Mesendoderm (in vitro differentiated cells): Measurements from ENCODE around the gene ABCC1. TPM values are rescaled to one million over a fixed set of nuclear protein-coding genes. Genes with fewer than 3 reads are reported as not detected.
A peak's percentile ranks its signal among the peaks of the same experiment; 100 is the strongest.

ENCODE experiments used
- DNase-seq: peaks from one replicate; pipeline ENCODE4 v3.0.0; 2013
- H2AK5ac ChIP-seq: 2 replicates; pipeline ENCODE4 v1.6.1; 2013; ENCODE audit warnings: low read length, inconsistent platforms
- H2BK120ac ChIP-seq: 2 replicates; pipeline ENCODE4 v1.6.1; 2013; ENCODE audit warnings: low read depth, mild to moderate bottlenecking, low read length, moderate library complexity, mixed read lengths
- H2BK15ac ChIP-seq: replicated peaks from 2 replicates; pipeline ENCODE4 v1.6.1; 2013; ENCODE audit warnings: low read depth, mild to moderate bottlenecking, moderate library complexity
- H2BK5ac ChIP-seq: 2 replicates; pipeline ENCODE4 v1.6.1; 2013; ENCODE audit warnings: low read length, inconsistent platforms
- H3K18ac ChIP-seq: 2 replicates; pipeline ENCODE4 v1.6.1; 2013; ENCODE audit warnings: mild to moderate bottlenecking, low read length, mixed read lengths
- H3K23ac ChIP-seq: one replicate; pipeline ENCODE4 v1.6.1; 2013; ENCODE audit warnings: low read length
- H3K27ac ChIP-seq: 2 replicates; pipeline ENCODE4 v1.5.1; 2013; ENCODE audit warnings: low read depth, mild to moderate bottlenecking, inconsistent platforms, low read length, moderate library complexity
- H3K27me3 ChIP-seq: 2 replicates; pipeline ENCODE4 v1.6.1; 2013; ENCODE audit warnings: low read length, control low read depth, mild to moderate bottlenecking, inconsistent platforms; ENCODE audit not compliant: insufficient read depth, poor library complexity
- H3K36me3 ChIP-seq: 2 replicates; pipeline ENCODE4 v1.6.1; 2013; ENCODE audit warnings: low read length, inconsistent platforms; ENCODE audit not compliant: control insufficient read depth, insufficient read depth
- H3K4ac ChIP-seq: one replicate; pipeline ENCODE4 v1.6.1; 2013; ENCODE audit warnings: low read depth, mild to moderate bottlenecking, low read length, moderate library complexity
- H3K4me1 ChIP-seq: 2 replicates; pipeline ENCODE4 v1.6.1; 2013; ENCODE audit warnings: low read depth, low read length, inconsistent platforms; ENCODE audit not compliant: control insufficient read depth
- H3K4me2 ChIP-seq: 2 replicates; pipeline ENCODE4 v1.6.1; 2013; ENCODE audit warnings: low read length
- H3K4me3 ChIP-seq: 2 replicates; pipeline ENCODE4 v1.5.1; 2013; ENCODE audit warnings: mild to moderate bottlenecking, low read length
- H3K56ac ChIP-seq: one replicate; pipeline ENCODE4 v1.6.1; 2013; ENCODE audit warnings: low read length
- H3K79me1 ChIP-seq: 2 replicates; pipeline ENCODE4 v1.6.1; 2013; ENCODE audit warnings: low read length, inconsistent platforms
- H3K79me2 ChIP-seq: 2 replicates; pipeline ENCODE4 v1.6.1; 2013; ENCODE audit warnings: mild to moderate bottlenecking, low read length; ENCODE audit not compliant: control insufficient read depth, insufficient read depth
- H3K9ac ChIP-seq: 2 replicates; pipeline ENCODE4 v1.6.1; 2013; ENCODE audit warnings: low read length, inconsistent platforms
- H4K5ac ChIP-seq: one replicate; pipeline ENCODE4 v1.6.1; 2013; ENCODE audit warnings: low read length
- H4K8ac ChIP-seq: one replicate; pipeline ENCODE4 v1.6.1; 2013; ENCODE audit warnings: low read depth, mild to moderate bottlenecking, control low read depth, low read length, moderate library complexity
- WGBS: extraction: QIAGEN DNeasy Blood & Tissue Kit; methylation state at CpG from one replicate; pipeline ENCODE4 v1.1.7; 2013; ENCODE audit warnings: low lambda C conversion rate, missing lambda C conversion rate; ENCODE audit not compliant: insufficient coverage; ENCODE audit errors: extremely low coverage; 5-methylcytosine and 5-hydroxymethylcytosine counted together
- polyA plus RNA-seq, 2 experiments: library from polyadenylated mRNA; stranded (reverse); fragments of 200-250 nt; gene quantifications; one replicate each; pipeline ENCODE4 v1.2.3, GENCODE V29; 2013

The ABCC1 gene
- polyA plus RNA-seq (2013, experiment 1 of 2) = 22.5 TPM
- 22.3 TPM for polyA plus RNA-seq (2013, experiment 2 of 2)

- H3K27ac ChIP-seq = no peak within 1 kb of the TSS
- no CpG with 5 or more reads among the region's 112 CpGs for WGBS
These were observed at the start of gene ABCC1 for GRCh38 chr16:15949210-15950160. Gene ABCC1 (plus strand): TSS chr16:15949616. CDS start chr16:15949752, 136 bp downstream.

GRCh38 chr16:15900357-15900756, 49.1 kb upstream of the ABCC1 start:
- Histone ChIP-seq H3K56ac (no peak overlapping the region), H3K4me1 (no peaks in the 10 kb centered on the region), H3K4me2 (no peak overlapping the region), H4K5ac (no peak overlapping the region), H2BK5ac (no peak overlapping the region), H3K79me2 (no peaks in the 10 kb centered on the region), H3K79me1 (no peaks in the 10 kb centered on the region), H3K9ac (no peak overlapping the region), H2BK120ac (no peak overlapping the region), H3K4me3 (no peak overlapping the region), H3K18ac (no peak overlapping the region), H3K23ac (no peak overlapping the region), H3K27ac (no peak overlapping the region), H2AK5ac (no peak overlapping the region), H3K36me3 (no peaks in the 10 kb centered on the region), H3K4ac (no peak overlapping the region), H3K27me3 (no peaks in the 10 kb centered on the region), H4K8ac (no peak overlapping the region), H2BK15ac (no peak overlapping the region)
- no peak for DNase-seq
- no CpG with 5 or more reads among the region's 3 CpGs for whole genome bisulfite sequencing

More at GRCh38 chr16:15949210-15950160, at the start of gene ABCC1:
- DNase-seq = peak; percentile 70
- peak within 1 kb of the TSS; percentile 49 for H2BK120ac ChIP-seq
- peak within 1 kb of the TSS; percentile 84 for H3K4ac ChIP-seq
- peaks cover 11% of the 10 kb centered on the region for H3K79me1 ChIP-seq
- no peaks in the 10 kb centered on the region for H3K36me3 ChIP-seq
- H3K18ac ChIP-seq = peak within 1 kb of the TSS; percentile 99
- peak within 1 kb of the TSS; percentile 97 for H3K56ac ChIP-seq
- H3K4me2 ChIP-seq = peak within 1 kb of the TSS; percentile 93
- no peak within 1 kb of the TSS for H4K5ac ChIP-seq
- peak within 1 kb of the TSS; percentile 89 for H4K8ac ChIP-seq
- H2AK5ac ChIP-seq = no peak within 1 kb of the TSS
- peaks cover 47% of the 10 kb centered on the region for H3K79me2 ChIP-seq
- H3K9ac ChIP-seq = peak within 1 kb of the TSS; percentile 94
- no peak within 1 kb of the TSS for H2BK5ac ChIP-seq
- peak within 1 kb of the TSS; percentile 99 for H3K23ac ChIP-seq
- peak within 1 kb of the TSS; percentile 79 for H3K4me3 ChIP-seq
- no peaks in the 10 kb centered on the region for H3K4me1 ChIP-seq
- no peak within 1 kb of the TSS for H2BK15ac ChIP-seq
- no peaks in the 10 kb centered on the region for H3K27me3 ChIP-seq

GRCh38 chr16:15900901-15901500, 48.4 kb upstream of the ABCC1 start:
- H3K23ac ChIP-seq = no peak overlapping the region
- no peaks in the 10 kb centered on the region for H3K4me1 ChIP-seq
- no peak overlapping the region for H4K5ac ChIP-seq
- no peak overlapping the region for H3K18ac ChIP-seq
- no peak overlapping the region for H3K56ac ChIP-seq
- no peak overlapping the region for H4K8ac ChIP-seq
- no peak overlapping the region for H2AK5ac ChIP-seq
- no peak overlapping the region for H3K4me3 ChIP-seq
- no peak overlapping the region for H3K4me2 ChIP-seq
- H3K4ac ChIP-seq = no peak overlapping the region
- H3K79me2 ChIP-seq = no peaks in the 10 kb centered on the region
- no peaks in the 10 kb centered on the region for H3K79me1 ChIP-seq
- no peak overlapping the region for H2BK5ac ChIP-seq
- H3K27me3 ChIP-seq = no peaks in the 10 kb centered on the region
- no CpG with 5 or more reads among the region's 6 CpGs for whole genome bisulfite sequencing
- no peak overlapping the region for H3K9ac ChIP-seq
- H3K36me3 ChIP-seq = no peaks in the 10 kb centered on the region
- H2BK120ac ChIP-seq = no peak overlapping the region
- H3K27ac ChIP-seq = no peak overlapping the region
- no peak for DNase-seq
- no peak overlapping the region for H2BK15ac ChIP-seq

- Histone ChIP-seq H2BK120ac (no peak overlapping the region), H3K4me1 (no peaks in the 10 kb centered on the region), H2BK5ac (no peak overlapping the region), H4K5ac (no peak overlapping the region), H3K18ac (no peak overlapping the region), H3K27me3 (no peaks in the 10 kb centered on the region), H3K27ac (no peak overlapping the region), H3K4me3 (no peak overlapping the region), H3K9ac (no peak overlapping the region), H3K79me1 (no peaks in the 10 kb centered on the region), H3K23ac (no peak overlapping the region), H2AK5ac (no peak overlapping the region), H2BK15ac (no peak overlapping the region), H3K36me3 (no peaks in the 10 kb centered on the region), H4K8ac (no peak overlapping the region), H3K4ac (no peak overlapping the region), H3K4me2 (no peak overlapping the region), H3K56ac (no peak overlapping the region), H3K79me2 (no peaks in the 10 kb centered on the region)
- DNase-seq = no peak
- no CpG with 5 or more reads among the region's 5 CpGs for WGBS
These were observed 45.5 kb upstream of the ABCC1 start for GRCh38 chr16:15903960-15904359.

- Histone ChIP-seq H4K5ac (no peak overlapping the region), H3K18ac (no peak overlapping the region), H3K4ac (no peak overlapping the region), H3K9ac (no peak overlapping the region), H3K36me3 (no peaks in the 10 kb centered on the region), H3K4me2 (no peak overlapping the region), H3K79me1 (no peaks in the 10 kb centered on the region), H2AK5ac (no peak overlapping the region), H3K27ac (no peak overlapping the region), H3K79me2 (no peaks in the 10 kb centered on the region), H2BK15ac (no peak overlapping the region), H3K56ac (no peak overlapping the region), H2BK5ac (no peak overlapping the region), H3K27me3 (no peaks in the 10 kb centered on the region), H4K8ac (no peak overlapping the region), H2BK120ac (no peak overlapping the region), H3K23ac (no peak overlapping the region), H3K4me3 (no peak overlapping the region), H3K4me1 (no peaks in the 10 kb centered on the region)
- WGBS = no CpG with 5 or more reads among the region's 2 CpGs
- no peak for DNase-seq
These were observed 43.0 kb upstream of the ABCC1 start for GRCh38 chr16:15906439-15906838.
